H1 (cell line): ENCODE data around the gene TRUB1. TPM values are rescaled to one million over a fixed set of nuclear protein-coding genes. Genes with fewer than 3 reads are reported as not detected.

Experiments
- CTCF ChIA-PET: fragments of 300-600 bp; sonication (Branson Sonifier 250); formaldehyde crosslinking; loops from one replicate; lab custom pipeline; 2021; ENCODE audit not compliant: partially characterized antibody; lab: Charles Lee
- POLR2A ChIA-PET: fragments of 300-600 bp; sonication (Branson Sonifier 250); formaldehyde crosslinking; loops from one replicate; lab custom pipeline; 2021; ENCODE audit warnings: inconsistent platforms; ENCODE audit not compliant: partially characterized antibody; lab: Charles Lee
- DNase-seq, 2 experiments: peaks; one replicate each; pipeline versions ENCODE4 v3.0.0 to v3.0.0-alpha.2; 2010 to 2022; ENCODE audit warnings: low spot score in 2 of 2, low read depth in 1 of 2, mixed read lengths in 1 of 2
- FAIRE-seq: peaks from 2 replicates; lab custom pipeline; 2011; peaks lifted over from hg19 to GRCh38; lab: Jason Lieb, UNC
- H2AFZ ChIP-seq: 2 replicates; pipeline ENCODE4 v1.8.1; 2012; ENCODE audit warnings: low read length, inconsistent platforms
- H2AK5ac ChIP-seq: 2 replicates; pipeline ENCODE4 v1.6.1; 2013; ENCODE audit warnings: low read depth, low read length
- H2BK120ac ChIP-seq: replicated peaks from 2 replicates; pipeline ENCODE3; 2013; ENCODE audit warnings: low read depth, low read length, inconsistent platforms
- H2BK12ac ChIP-seq: 2 replicates; pipeline ENCODE4 v1.6.1; 2013; ENCODE audit warnings: low read depth, low read length
- H2BK15ac ChIP-seq: 2 replicates; pipeline ENCODE4 v1.6.1; 2013; ENCODE audit warnings: low read length
- H2BK20ac ChIP-seq: 2 replicates; pipeline ENCODE4 v1.6.1; 2013; ENCODE audit warnings: low read length
- H2BK5ac ChIP-seq: 2 replicates; pipeline ENCODE4 v1.6.1; 2013; ENCODE audit warnings: low read depth, low read length
- H3K14ac ChIP-seq: 2 replicates; pipeline ENCODE4 v1.6.1; 2013; ENCODE audit warnings: inconsistent platforms; ENCODE audit not compliant: insufficient read length
- H3K18ac ChIP-seq: 2 replicates; pipeline ENCODE4 v1.6.1; 2013; ENCODE audit warnings: low read length; ENCODE audit errors: extremely low read depth
- H3K23ac ChIP-seq: 2 replicates; pipeline ENCODE4 v1.6.1; 2013; ENCODE audit warnings: inconsistent platforms; ENCODE audit not compliant: insufficient read length
- H3K23me2 ChIP-seq: 2 replicates; pipeline ENCODE4 v1.6.1; 2013; ENCODE audit warnings: low read depth, low read length
- H3K27ac ChIP-seq: 2 replicates; pipeline ENCODE4 v1.6.1; 2011; ENCODE audit warnings: low read depth, low read length, inconsistent platforms
- H3K27me3 ChIP-seq, 4 experiments: replicated peaks in 1 of 4; 1 replicate in 1 of 4; 2 replicates in 3 of 4; pipeline versions ENCODE4 v1.6.1 to v1.8.1; 2011 to 2013; ENCODE audit warnings: low read length in 3 of 4, mild to moderate bottlenecking in 3 of 4, inconsistent platforms in 2 of 4, mixed read lengths in 2 of 4, moderate library complexity in 1 of 4; ENCODE audit not compliant: control insufficient read depth in 3 of 4, insufficient read depth in 3 of 4; ENCODE audit errors: extremely low read depth in 1 of 4
- H3K36me3 ChIP-seq, 4 experiments: 2 replicates each; pipeline versions ENCODE4 v1.6.1 to v1.8.1; 2011 to 2013; ENCODE audit warnings: mild to moderate bottlenecking in 4 of 4, low read length in 3 of 4, moderate library complexity in 2 of 4, control low read depth in 1 of 4, inconsistent platforms in 1 of 4; ENCODE audit not compliant: insufficient read depth in 4 of 4, control insufficient read depth in 2 of 4
- H3K4ac ChIP-seq: replicated peaks from 2 replicates; pipeline ENCODE3; 2013; ENCODE audit warnings: low read length, low read depth, mixed read lengths, inconsistent platforms; ENCODE audit not compliant: insufficient read length
- H3K4me1 ChIP-seq, 4 experiments: replicated peaks in 1 of 4; 1 replicate in 1 of 4; 2 replicates in 3 of 4; pipeline versions ENCODE4 v1.6.1 to v1.8.1; 2011 to 2013; ENCODE audit warnings: low read length in 3 of 4, inconsistent platforms in 2 of 4, mixed read lengths in 1 of 4; ENCODE audit not compliant: insufficient read depth in 4 of 4, control insufficient read depth in 3 of 4
- H3K4me2 ChIP-seq, 2 experiments: 2 replicates each; pipeline versions ENCODE4 v1.6.1 to v1.8.1; 2011 to 2013; ENCODE audit warnings: low read depth in 2 of 2, low read length in 2 of 2, control low read depth in 1 of 2, inconsistent platforms in 1 of 2, mild to moderate bottlenecking in 1 of 2; ENCODE audit not compliant: insufficient read depth in 1 of 2
- H3K4me3 ChIP-seq, 4 experiments: fragments of 200-600, 300-600 bp in 1 of 4; sonication (generic), shearing (Covaris generic), sonication (Bioruptor Twin) in 1 of 4; 2 replicates each; pipeline versions ENCODE4 v1.5.1 to v1.8.1; 2011 to 2016; ENCODE audit warnings: low read length in 4 of 4, low read depth in 3 of 4, control low read depth in 2 of 4, inconsistent platforms in 2 of 4, mild to moderate bottlenecking in 2 of 4, mixed read lengths in 1 of 4, moderate library complexity in 1 of 4; ENCODE audit not compliant: insufficient read depth in 2 of 4; ENCODE audit errors: extremely low read depth in 1 of 4
- H3K56ac ChIP-seq: replicated peaks from 2 replicates; pipeline ENCODE3; 2013; ENCODE audit warnings: low read depth, mild to moderate bottlenecking, mixed read lengths, low read length, inconsistent platforms; ENCODE audit not compliant: insufficient read length
- H3K79me1 ChIP-seq: 2 replicates; pipeline ENCODE4 v1.6.1; 2013; ENCODE audit warnings: low read depth, low read length, control low read depth
- H3K79me2 ChIP-seq, 2 experiments: 2 replicates each; pipeline versions ENCODE4 v1.6.1 to v1.8.1; 2012 to 2013; ENCODE audit warnings: low read length in 2 of 2, mild to moderate bottlenecking in 2 of 2, inconsistent platforms in 1 of 2; ENCODE audit not compliant: insufficient read depth in 2 of 2, control insufficient read depth in 1 of 2
- H3K9ac ChIP-seq, 4 experiments: replicated peaks in 1 of 4; 1 replicate in 1 of 4; 2 replicates in 3 of 4; pipeline versions ENCODE4 v1.6.1 to v1.8.1; 2011 to 2013; ENCODE audit warnings: low read depth in 3 of 4, low read length in 3 of 4, control low read depth in 2 of 4, mild to moderate bottlenecking in 2 of 4, moderate library complexity in 2 of 4, inconsistent platforms in 1 of 4; ENCODE audit errors: extremely low read depth in 1 of 4
- H3K9me3 ChIP-seq, 2 experiments: 2 replicates each; pipeline versions ENCODE4 v1.6.1 to v1.8.1; 2012 to 2013; ENCODE audit warnings: mild to moderate bottlenecking in 2 of 2, moderate library complexity in 2 of 2, control low read depth in 1 of 2, inconsistent platforms in 1 of 2, low read depth in 1 of 2, low read length in 1 of 2, mixed read lengths in 1 of 2; ENCODE audit not compliant: insufficient read depth in 2 of 2
- H4K20me1 ChIP-seq, 2 experiments: replicated peaks in 1 of 2; 2 replicates each; pipeline versions ENCODE3 to v1.8.1; 2011 to 2013; ENCODE audit warnings: inconsistent platforms in 2 of 2, low read length in 2 of 2, mild to moderate bottlenecking in 1 of 2; ENCODE audit not compliant: insufficient read depth in 2 of 2, control insufficient read depth in 1 of 2
- H4K5ac ChIP-seq: 2 replicates; pipeline ENCODE4 v1.6.1; 2013; ENCODE audit warnings: low read length, low read depth, mixed read lengths, inconsistent platforms; ENCODE audit not compliant: insufficient read length
- H4K8ac ChIP-seq: 2 replicates; pipeline ENCODE4 v1.8.0; 2013; ENCODE audit warnings: mild to moderate bottlenecking, moderate library complexity, low read length, inconsistent platforms; ENCODE audit not compliant: insufficient read depth; ENCODE audit errors: extremely low read depth
- H4K91ac ChIP-seq: replicated peaks from 2 replicates; pipeline ENCODE3; 2013; ENCODE audit warnings: low read length, mixed read lengths, inconsistent platforms; ENCODE audit not compliant: insufficient read length
- PHF8 ChIP-seq: fragments of 200-600 bp; sonication (generic); conservative IDR thresholded peaks from 2 replicates; pipeline ENCODE4 v1.7.1; 2012; ENCODE audit warnings: low read depth, mild to moderate bottlenecking, inconsistent platforms, low read length, moderate library complexity
- RXRA ChIP-seq: IDR thresholded peaks from 2 replicates; pipeline ENCODE4 v1.6.1; 2011; ENCODE audit warnings: low read depth, mild to moderate bottlenecking, low read length, moderate library complexity; ENCODE audit not compliant: insufficient read depth
- WGBS, 2 experiments: shearing (Covaris generic) in 1 of 2; methylation state at CpG; one replicate each; pipeline versions ENCODE4 v1.1.6 to v1.1.7; 2013 to 2015; ENCODE audit warnings: low lambda C conversion rate in 2 of 2, mixed read lengths in 2 of 2, inconsistent platforms in 1 of 2, low coverage in 1 of 2, missing lambda C conversion rate in 1 of 2; ENCODE audit not compliant: insufficient replicate concordance in 2 of 2, insufficient coverage in 1 of 2, insufficient read length in 1 of 2; ENCODE audit errors: extremely low coverage in 1 of 2, missing lambda C conversion rate in 1 of 2; 5-methylcytosine and 5-hydroxymethylcytosine counted together
- polyA plus RNA-seq, 7 experiments: library from polyadenylated mRNA; depleted of rRNA in 3 of 7; stranded (reverse) in 5 of 7; unstranded in 2 of 7; fragments of >200 nt in 5 of 7; fragments of 200-250 nt in 2 of 7; gene quantifications; 1 replicate in 5 of 7; 2 replicates in 1 of 7; 4 replicates in 1 of 7; pipeline versions ENCODE4 v1.2.1 to v1.2.3, GENCODE V29; 2011 to 2013; ENCODE audit warnings: missing spikeins in 2 of 7, mixed read lengths in 2 of 7
- total RNA-seq: library from RNA; stranded (reverse); fragmentation: NEBNext Ultra II Directional; extraction: Animal tissue kit (Norgen Biotek cat#: 25700); gene quantifications from 2 replicates; pipeline ENCODE4 v1.2.1, GENCODE V29; 2021

The TRUB1 gene
- total and polyA plus RNA-seq, 2 of the 8 experiments (the other 6 are each of a cell fraction or from before 2014, with no cell fraction given), result 6.3 to 22.2 TPM

GRCh38 chr10:114917459-114917858 lies 20.5 kb upstream of the TRUB1 start:
- H3K79me1 ChIP-seq, result no peaks in the 10 kb centered on the region
- H3K4me2 ChIP-seq, result peak overlapping the region; percentile 38 to 44; a peak in 2 of 4 replicates
- no peaks in the 10 kb centered on the region for H3K9me3 ChIP-seq
- peak overlapping the region; percentile 69 for H4K91ac ChIP-seq
- 100% methylated on average over 1 of the region's 1 CpG; no CpG with 5 or more reads in 1 of the 2 experiments for WGBS, 2 experiments
- FAIRE-seq, result no peak
- H3K23ac ChIP-seq, result no peak overlapping the region
- peak overlapping the region in 1 of 4 experiments; percentile 16; a peak in 1 of 8 replicates for H3K4me3 ChIP-seq
- peak overlapping the region; percentile 91 for H2BK120ac ChIP-seq
- no peaks in the 10 kb centered on the region for H3K36me3 ChIP-seq
- H3K79me2 ChIP-seq, result no peaks in the 10 kb centered on the region
- H3K23me2 ChIP-seq, result no peaks in the 10 kb centered on the region; the same call in 1 of the 2 replicates
- peak overlapping the region; percentile 81 for H2BK20ac ChIP-seq
- peak overlapping the region; percentile 82; the same call in 1 of the 2 replicates for H2BK5ac ChIP-seq
- peak overlapping the region; percentile 80; the same call in 1 of the 2 replicates for H3K18ac ChIP-seq
- peaks cover 0 to 12% (median 3%) of the 10 kb centered on the region in 4 experiments; a peak in 3 of 7 replicates for H3K4me1 ChIP-seq
- H3K27ac ChIP-seq, result no peak overlapping the region; the same call in 1 of the 2 replicates
- no peaks in the 10 kb centered on the region for H3K27me3 ChIP-seq
- peak overlapping the region; percentile 18 for H4K5ac ChIP-seq
- no peak for DNase-seq
- no peak overlapping the region for H2AK5ac ChIP-seq
- H4K8ac ChIP-seq, result no peak overlapping the region
- no peak overlapping the region for H3K4ac ChIP-seq
- POLR2A ChIA-PET, result interaction anchor here (0.6 to 0.8 kb wide), 2 partner anchors 38 to 83 kb away, joined by 3 read pairs; no protein-coding TSS in a partner anchor
- no peak overlapping the region for H3K14ac ChIP-seq
- peak overlapping the region; percentile 88 for H2BK12ac ChIP-seq
- no peak overlapping the region for H2AFZ ChIP-seq
- H4K20me1 ChIP-seq, result no peaks in the 10 kb centered on the region
- H3K56ac ChIP-seq, result no peak overlapping the region
- 0 out of 2 replicates have a peak overlapping the region, but pooled peaks have one; percentile 63 for H2BK15ac ChIP-seq
- CTCF ChIA-PET, result interaction anchor here (0.9 to 1.3 kb wide), 3 partner anchors 10 to 43 kb away, joined by 3 read pairs; no protein-coding TSS in a partner anchor
- H3K9ac ChIP-seq, result no peak overlapping the region
- no peak for TF ChIP-seq PHF8
- no peak for TF ChIP-seq RXRA
